ENCODE results near the gene VLDLR. TPM values are rescaled to one million over a fixed set of nuclear protein-coding genes. Genes with fewer than 3 reads are reported as not detected.

The VLDLR gene
- total and polyA plus RNA-seq, 2 of the 13 experiments (the other 11 are each of a cell fraction or from before 2014, with no cell fraction given), result 3.4 to 10.5 TPM

GRCh38 chr9:2574203-2574602, 47.4 kb upstream of the VLDLR start (continued):
- no peak for TF ChIP-seq NFKBIZ (CRISPR knock-in tag; IDR thresholded peaks at IDR 0.05)
- no peak for TF ChIP-seq SP1 (IDR thresholded peaks at IDR 0.05)
- no peak for TF ChIP-seq SP1 (CRISPR knock-in tag; IDR thresholded peaks at IDR 0.05)
- TF ChIP-seq ZNF282 (IDR thresholded peaks at IDR 0.05; ENCODE audit: partially characterized antibody), result no peak
- TF ChIP-seq HMG20B (CRISPR knock-in tag; conservative IDR thresholded peaks at IDR 0.05), result no peak
- no peak for TF ChIP-seq ZNF331 (CRISPR knock-in tag; IDR thresholded peaks at IDR 0.05)

- in situ Hi-C loops (cut with HindIII; ENCODE audit: extremely low pct_ligation_motif_present, low pct_unique_long_range_greater_than_20kb), result no loop called here
- 17% methylated on average over 2 of the region's 2 CpGs for WGBS (ENCODE audit: low lambda C conversion rate)
- Histone ChIP-seq H3K27me3 (ENCODE audit: control insufficient read depth in 1 of 2, insufficient read depth in 2 of 2, low read length in 2 of 2) (no peaks in the 10 kb centered on the region), H3K36me3 (replicated peaks in 1 of 2; ENCODE audit: control insufficient read depth in 1 of 2, insufficient read depth in 2 of 2, low read length in 2 of 2) (no peaks in the 10 kb centered on the region), H2AFZ (ENCODE audit: low read length) (no peak overlapping the region), H3K27ac (ENCODE audit: extremely low read length, insufficient read depth, low read length) (no peak overlapping the region), H4K20me1 (ENCODE audit: insufficient read depth, low read length) (no peaks in the 10 kb centered on the region), H3K4me3 (replicated peaks in 1 of 3; ENCODE audit: insufficient read depth in 1 of 3, low read depth in 2 of 3, low read length in 3 of 3) (no peak overlapping the region), H3K4me2 (ENCODE audit: low read depth, low read length) (no peak overlapping the region), H3K79me2 (ENCODE audit: insufficient read depth, low read length) (no peaks in the 10 kb centered on the region), H3K9me3 (ENCODE audit: low read length) (no peaks in the 10 kb centered on the region), H3K9ac (ENCODE audit: insufficient read depth, low read depth, low read length) (no peak overlapping the region), H3K4me1 (ENCODE audit: insufficient read depth, low read length) (no peaks in the 10 kb centered on the region)
- POLR2A ChIA-PET, result no interaction called here
- no peak for TF ChIP-seq GLI4 (CRISPR knock-in tag; IDR thresholded peaks at IDR 0.05; ENCODE audit: borderline replicate concordance)
- TF ChIP-seq SP4 (CRISPR knock-in tag; IDR thresholded peaks at IDR 0.05), result no peak
- TF ChIP-seq ZNF431 (CRISPR knock-in tag; IDR thresholded peaks at IDR 0.05; ENCODE audit: borderline replicate concordance, low read depth), result no peak
- TF ChIP-seq ZNF207 (IDR thresholded peaks at IDR 0.05; ENCODE audit: borderline replicate concordance), result no peak
- TF ChIP-seq KAT2B (IDR thresholded peaks at IDR 0.05; ENCODE audit: borderline replicate concordance, low read depth, low read length), result no peak
- TF ChIP-seq FOXA1 (IDR thresholded peaks at IDR 0.05), result no peak
- no peak for TF ChIP-seq FOXA1 (CRISPR knock-in tag; IDR thresholded peaks at IDR 0.05)
- no peak for TF ChIP-seq HOXA9 (CRISPR knock-in tag; IDR thresholded peaks at IDR 0.05; ENCODE audit: borderline replicate concordance)
- TF ChIP-seq BHLHE40 (IDR thresholded peaks at IDR 0.05; ENCODE audit: low read length), result no peak
- no peak for TF ChIP-seq HNRNPLL (IDR thresholded peaks at IDR 0.05; ENCODE audit: low read depth, low read length, poor library complexity, severe bottlenecking)
- no peak for TF ChIP-seq ARID2 (CRISPR knock-in tag; IDR thresholded peaks at IDR 0.05; ENCODE audit: borderline replicate concordance)
- TF ChIP-seq KLF12 (CRISPR knock-in tag; IDR thresholded peaks at IDR 0.05; ENCODE audit: borderline replicate concordance), result no peak
- intact Hi-C loops (cut with micrococcal nuclease; ENCODE audit: unreplicated experiment), result no loop called here
- no TSS peak for BruUV-seq (replicated peaks)
- CTCF ChIA-PET (ENCODE audit: low intra/inter-chr PET ratio, low total read pairs), result no interaction called here
- no peak for ATAC-seq
- DNase-seq (ENCODE audit: low spot score), result no peak
- FAIRE-seq, result no peak
These were observed 45.0 kb upstream of the VLDLR start for GRCh38 chr9:2576631-2577030.
